Transverse colon (tissue), 4 donors: ENCODE results near the gene SETX. TPM values are rescaled to one million over a fixed set of nuclear protein-coding genes. Genes with fewer than 3 reads are reported as not detected.

Source experiments
- DNase-seq: peaks from one replicate; pipeline ENCODE4 v3.0.0-alpha.2; 2019
- H3K27ac ChIP-seq, 4 donors: fragments of 200-600 bp; sonication (generic); 2 replicates each; pipeline ENCODE4 v1.5.1; 2016 to 2018; ENCODE audit warnings: inconsistent platforms in 4 of 4
- H3K27me3 ChIP-seq: fragments of 200-600 bp; sonication (generic); 2 replicates; pipeline ENCODE4 v1.5.1; 2017; ENCODE audit warnings: inconsistent platforms
- H3K36me3 ChIP-seq, 4 donors: fragments of 200-600 bp; sonication (generic); 2 replicates each; pipeline ENCODE4 v1.5.1; 2017 to 2019; ENCODE audit warnings: inconsistent platforms in 4 of 4
- H3K4me1 ChIP-seq, 4 donors: fragments of 200-600 bp; sonication (generic); 2 replicates each; pipeline ENCODE4 v1.5.1; 2017 to 2020; ENCODE audit warnings: inconsistent platforms in 4 of 4
- H3K4me3 ChIP-seq, 4 donors: fragments of 200-600 bp; sonication (generic); 1 replicate in 1 of 4; 2 replicates in 3 of 4; pipeline versions ENCODE4 v1.5.1 to v1.6.1; 2017 to 2019; ENCODE audit warnings: inconsistent platforms in 4 of 4
- H3K9me3 ChIP-seq, 2 donors: fragments of 200-600 bp; sonication (generic); 2 replicates each; pipeline ENCODE4 v1.5.1; 2017 to 2019; ENCODE audit warnings: inconsistent platforms in 2 of 2
- CTCF ChIP-seq, 5 experiments: fragments of 200-600 bp in 3 of 5; fragments of 450-650 bp in 2 of 5; sonication (generic) in 3 of 5; IDR thresholded peaks; 1 replicate in 2 of 5; 2 replicates in 3 of 5; pipeline ENCODE4 v1.5.1; 2016 to 2017; ENCODE audit warnings: antibody characterized with exemption in 5 of 5, inconsistent platforms in 3 of 5, mild to moderate bottlenecking in 2 of 5, moderate library complexity in 1 of 5
- EP300 ChIP-seq: sonication (generic); formaldehyde crosslinking; IDR thresholded peaks from one replicate; pipeline ENCODE4 v1.6.1; 2017; ENCODE audit warnings: antibody characterized with exemption, low read depth
- POLR2A ChIP-seq: fragments of 450-650 bp; IDR thresholded peaks from one replicate; pipeline ENCODE4 v1.6.1; 2016; ENCODE audit warnings: antibody characterized with exemption, mild to moderate bottlenecking, moderate library complexity
- POLR2AphosphoS5 ChIP-seq, 3 donors: sonication (generic); formaldehyde crosslinking; IDR thresholded peaks; one replicate each; pipeline ENCODE4 v1.6.1; 2016; ENCODE audit warnings: antibody characterized with exemption in 3 of 3
- whole genome bisulfite sequencing, 2 donors: methylation state at CpG; one replicate each; pipeline ENCODE4 v1.1.5; 2018; ENCODE audit warnings: low coverage in 1 of 2; 5-methylcytosine and 5-hydroxymethylcytosine counted together
- in situ Hi-C, 4 donors: fragments of 200-750 bp; cut with MboI; loops; one replicate each; pipeline versions ENCODE4 v1.15.0 to v1.15.1; 2017; ENCODE audit warnings: low sequenced_read_pairs in 3 of 4, low pct_ligation_motif_present in 1 of 4, low pct_unique_long_range_greater_than_20kb in 1 of 4
- intact Hi-C: fragments of 100-400 bp; cut with DNase I; formaldehyde crosslinking; loops from one replicate; pipeline ENCODE4 v1.15.1; 2023; ENCODE audit warnings: low total_unique reads
- total RNA-seq, 4 donors: library from RNA; depleted of rRNA; stranded (reverse); fragments of >200 nt; gene quantifications; one replicate each; pipeline ENCODE4 v1.1.0, GENCODE V29; 2016

The SETX gene
- total RNA-seq, 4 donors from 2014 or later = 27.7 to 70.5 (median 48.5) TPM

- H3K4me1 ChIP-seq = peaks cover 10 to 43% (median 28%) of the 10 kb centered on the region in 4 donors
- 56 to 69% methylated on average over 3 of the region's 3 CpGs for WGBS, 2 donors
- intact Hi-C loops = no loop called here
- H3K4me3 ChIP-seq = peak overlapping the region in 1 of 4 donors; percentile 36
- DNase-seq = no peak
- in situ Hi-C loops = no loop called here
- no peak for TF ChIP-seq POLR2AphosphoS5 (IDR thresholded peaks at IDR 0.05)
- TF ChIP-seq POLR2A = no peak
- no peak for TF ChIP-seq CTCF (IDR thresholded peaks at IDR 0.05)
- TF ChIP-seq EP300 = no peak
- peak overlapping the region; percentile 41 to 64 (median 52) for H3K27ac ChIP-seq
- H3K9me3 ChIP-seq = no peaks in the 10 kb centered on the region
- H3K27me3 ChIP-seq = no peaks in the 10 kb centered on the region
- H3K36me3 ChIP-seq = peaks cover 0 to 53% (median 19%) of the 10 kb centered on the region in 4 donors
Observed at GRCh38 chr9:132351404-132352045, 3.3 kb downstream of the SETX start.

GRCh38 chr9:132350861-132351315 is 3.9 kb downstream of the SETX start:
- peak overlapping the region; percentile 41 to 64 (median 52) for H3K27ac ChIP-seq
- peaks cover 10 to 43% (median 28%) of the 10 kb centered on the region in 4 donors for H3K4me1 ChIP-seq
- no peaks in the 10 kb centered on the region for H3K9me3 ChIP-seq
- no peak for DNase-seq
- TF ChIP-seq POLR2AphosphoS5 (IDR thresholded peaks at IDR 0.05) (no peak), EP300 (no peak), POLR2A (no peak), CTCF (IDR thresholded peaks at IDR 0.05) (no peak)
- H3K4me3 ChIP-seq = peak overlapping the region in 1 of 4 donors; percentile 36
- intact Hi-C loops (no loop called here), in situ Hi-C loops (no loop called here)
- 37 to 40% methylated on average over 6 of the region's 6 CpGs for WGBS, 2 donors
- peaks cover 0 to 59% (median 23%) of the 10 kb centered on the region in 4 donors for H3K36me3 ChIP-seq
- H3K27me3 ChIP-seq = no peaks in the 10 kb centered on the region

GRCh38 chr9:132348676-132349075 is 6.1 kb downstream of the SETX start:
- H3K36me3 ChIP-seq = peaks cover 0 to 79% (median 34%) of the 10 kb centered on the region in 4 donors
- 58 to 77% methylated on average over 4 to 5 of the region's 5 CpGs for WGBS, 2 donors
- no peak overlapping the region for H3K4me3 ChIP-seq
- no peak overlapping the region for H3K27ac ChIP-seq
- peaks cover 10 to 39% (median 23%) of the 10 kb centered on the region in 4 donors for H3K4me1 ChIP-seq
- no peak for DNase-seq
- intact Hi-C loops = no loop called here
- no peaks in the 10 kb centered on the region for H3K9me3 ChIP-seq
- TF ChIP-seq POLR2A = no peak
- TF ChIP-seq EP300 = no peak
- no peak for TF ChIP-seq CTCF (IDR thresholded peaks at IDR 0.05)
- TF ChIP-seq POLR2AphosphoS5 (IDR thresholded peaks at IDR 0.05) = no peak
- no peaks in the 10 kb centered on the region for H3K27me3 ChIP-seq
- in situ Hi-C loops = no loop called here

DNA sequence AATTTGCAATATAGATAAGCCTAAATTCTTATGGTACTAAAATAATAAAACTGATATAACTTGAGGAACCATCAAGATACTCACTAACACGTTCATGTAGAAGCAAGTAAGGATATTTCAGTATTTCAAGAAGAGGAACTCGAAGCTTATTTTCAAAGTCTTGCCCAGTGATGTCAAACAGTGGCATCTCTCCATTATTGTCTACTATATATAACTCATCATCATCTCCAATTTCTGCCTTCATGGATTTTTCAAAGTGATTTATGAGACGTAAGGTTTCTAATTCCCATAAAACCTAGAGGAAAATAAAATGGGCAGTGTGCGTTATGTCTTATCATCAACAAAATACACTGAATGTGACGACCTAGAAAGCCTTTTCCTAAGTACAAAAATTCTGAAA is 8.6 kb downstream of the SETX start:
- Histone ChIP-seq H3K36me3 (peaks cover 0 to 89% (median 38%) of the 10 kb centered on the region in 4 donors), H3K4me1 (peaks cover under 1 to 14% (median 7%) of the 10 kb centered on the region in 4 donors), H3K27me3 (no peaks in the 10 kb centered on the region), H3K4me3 (no peak overlapping the region), H3K27ac (no peak overlapping the region), H3K9me3 (no peaks in the 10 kb centered on the region)
- DNase-seq = no peak
- in situ Hi-C loops = no loop called here
- intact Hi-C loops = no loop called here
- 80 to 85% methylated on average over 5 of the region's 5 CpGs for WGBS, 2 donors
- TF ChIP-seq EP300 (no peak), CTCF (IDR thresholded peaks at IDR 0.05) (no peak), POLR2A (no peak), POLR2AphosphoS5 (IDR thresholded peaks at IDR 0.05) (no peak)
